ENCODE measurements around the gene PPP1R14B.

The PPP1R14B gene

DNA sequence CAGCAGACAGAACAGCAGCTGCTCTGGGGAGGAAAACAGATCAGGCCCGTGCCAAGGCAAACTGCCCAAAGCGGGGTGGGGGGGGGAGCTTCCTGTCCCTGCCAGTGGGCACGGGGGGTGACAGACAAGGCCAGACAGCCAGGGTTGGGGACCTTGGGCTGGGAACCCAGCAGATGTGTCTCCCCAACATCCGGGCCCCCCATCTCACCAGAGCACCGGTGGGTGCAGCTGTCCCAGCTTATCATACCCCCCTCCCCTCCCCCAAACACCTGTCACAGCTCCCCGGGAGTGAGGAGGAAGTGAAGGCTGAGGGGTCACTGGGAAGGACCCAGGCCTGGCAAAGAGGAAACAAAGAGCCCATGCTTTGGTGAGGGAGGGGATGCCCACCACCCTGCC lies 1.3 kb downstream of the PPP1R14B start:
- no peak for DNase-seq

DNA sequence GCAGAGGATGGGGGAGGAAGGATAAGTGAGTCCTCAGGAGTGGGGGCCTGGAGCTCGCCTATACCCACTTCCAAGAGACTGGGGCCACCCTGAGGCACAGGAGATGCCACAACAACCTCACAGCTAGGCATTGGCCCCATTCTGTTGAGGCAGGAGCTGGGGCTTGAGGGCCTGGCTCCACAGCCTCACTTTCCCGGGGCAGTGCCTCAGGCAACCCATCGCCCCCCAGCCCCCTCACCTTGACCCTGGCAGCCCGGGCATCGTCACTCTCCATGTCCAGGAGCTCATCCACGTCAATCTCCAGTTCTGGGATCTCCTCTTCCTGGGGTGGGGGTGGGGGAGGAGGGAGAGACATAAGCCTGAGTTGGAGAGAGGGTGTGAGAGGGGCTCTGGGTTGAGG lies 1.8 kb downstream of the PPP1R14B start:
- DNase-seq: no peak

- DNase-seq: no peak
Observed at GRCh38 chr11:64244107-64244506, 2.6 kb downstream of the PPP1R14B start.

- no peak for DNase-seq
Observed at GRCh38 chr11:64243236-64243854, 3.4 kb downstream of the PPP1R14B start.

DNA sequence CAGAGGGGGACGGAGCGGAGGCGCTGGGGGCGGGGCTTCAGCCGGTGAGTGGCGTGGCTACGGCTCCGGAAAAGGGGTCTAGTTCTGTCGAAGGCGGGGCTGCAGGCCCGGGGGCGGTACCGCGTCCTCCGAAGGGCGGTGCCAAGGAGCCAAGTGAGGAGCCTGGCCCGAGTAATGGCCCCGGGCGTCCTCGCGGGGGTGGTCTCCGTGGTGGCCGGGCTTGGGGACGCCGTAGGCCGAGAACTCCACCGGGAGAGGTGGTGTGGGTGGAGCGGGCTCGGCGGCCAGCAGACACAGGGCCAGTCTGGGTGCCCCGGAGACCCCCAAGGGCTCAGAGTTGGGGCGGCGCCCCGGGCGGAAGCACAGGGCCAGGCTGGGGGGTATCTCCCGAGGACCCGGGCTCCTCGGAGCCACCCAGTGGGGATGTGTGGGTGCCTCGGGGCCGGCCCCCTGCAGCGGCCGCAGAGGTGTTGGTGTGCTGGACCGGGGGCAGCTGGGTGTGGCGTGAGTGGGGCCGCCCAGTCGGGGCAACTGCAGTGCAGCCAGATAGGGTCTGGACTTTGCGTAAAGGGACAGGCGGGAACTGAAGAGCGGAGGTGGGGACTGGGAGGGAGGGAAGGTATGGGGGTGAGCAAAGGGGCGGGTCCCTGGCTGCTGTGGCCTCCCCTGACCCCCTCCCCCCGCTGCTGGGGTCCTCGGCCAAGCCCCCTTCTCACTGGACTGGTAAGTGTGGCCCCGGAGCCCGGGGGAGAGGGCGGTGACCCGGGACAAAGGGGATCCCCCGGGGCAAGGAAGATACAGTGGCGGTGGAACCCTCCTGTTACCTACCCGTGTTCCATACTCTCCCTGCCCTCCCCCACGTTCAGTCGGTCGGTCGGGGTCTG lies 5.0 kb downstream of the PPP1R14B start:
- no peak for DNase-seq

GRCh38 chr11:64241241-64241490 lies 5.6 kb downstream of the PPP1R14B start:
- peak; percentile 99 for DNase-seq

- DNase-seq: peak; percentile 97
Observed at GRCh38 chr11:64240435-64241240, 6.1 kb downstream of the PPP1R14B start, which contains the start of gene FKBP2. Gene FKBP2 (plus strand): TSS chr11:64241095. CDS start chr11:64242388, 1,293 bp downstream.

DNA sequence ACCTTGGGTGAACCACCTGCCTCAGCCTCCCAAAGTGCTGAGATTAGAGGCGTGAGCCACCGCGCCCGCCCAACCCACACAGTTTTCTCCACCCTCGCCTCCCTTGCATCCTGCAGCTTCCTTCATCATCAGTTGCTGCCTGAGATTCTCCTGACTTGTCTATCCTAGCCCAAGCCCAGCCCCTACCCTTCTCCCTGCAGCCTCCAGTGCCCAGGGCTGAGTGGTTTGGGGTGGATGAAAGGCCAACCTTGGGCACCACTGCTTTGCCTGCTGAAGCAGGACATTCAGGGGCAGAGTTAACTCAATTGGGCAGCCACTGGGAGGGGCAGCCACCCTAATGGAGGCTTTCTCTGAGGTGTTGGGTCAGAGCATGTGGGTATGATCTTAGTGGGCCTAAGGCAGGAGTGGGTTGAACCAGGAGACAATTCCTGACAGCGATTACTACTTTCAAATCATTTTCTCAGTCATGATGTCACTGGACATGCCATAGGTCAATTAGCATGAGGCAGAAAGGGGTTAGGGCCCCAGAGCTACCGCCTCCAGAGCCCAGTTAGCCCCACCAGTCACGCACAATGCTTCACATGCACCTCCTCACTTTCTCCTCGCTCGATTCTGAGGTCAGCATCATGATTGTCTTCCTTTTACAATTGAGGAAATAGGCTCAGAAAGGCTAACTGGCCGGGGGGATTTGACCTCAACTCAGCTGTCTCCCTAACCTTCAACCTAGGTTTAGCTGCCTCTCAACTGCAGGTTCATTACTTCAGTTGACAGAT lies 6.9 kb downstream of the PPP1R14B start:
- no peak for DNase-seq

DNA sequence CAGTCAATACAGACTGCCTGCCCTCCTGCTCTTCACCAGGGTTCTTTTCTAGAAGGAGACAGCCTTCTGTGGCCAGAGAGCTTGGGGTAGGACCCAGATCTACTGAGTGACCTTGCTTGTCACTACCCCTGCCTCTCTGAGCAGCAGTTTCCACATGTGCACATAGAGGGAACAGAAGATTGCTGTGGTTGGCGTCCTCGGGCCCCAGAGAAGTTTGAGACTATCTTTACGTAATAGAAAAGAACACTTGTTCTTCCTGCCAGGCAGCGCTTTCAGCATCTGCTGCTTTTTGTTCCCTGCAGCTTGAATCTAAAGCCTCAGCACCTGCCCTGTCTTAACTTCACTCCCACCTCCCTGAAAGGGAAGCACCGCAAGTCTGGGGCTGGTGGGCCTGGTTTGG lies 7.7 kb downstream of the PPP1R14B start:
- no peak for DNase-seq

- no peak for DNase-seq
Observed at GRCh38 chr11:64238076-64238475, 8.7 kb downstream of the PPP1R14B start.

- no peak for DNase-seq
Observed at GRCh38 chr11:64237484-64237951, 9.2 kb downstream of the PPP1R14B start.

GRCh38 chr11:64235437-64236161 lies 11.1 kb downstream of the PPP1R14B start:
- DNase-seq: no peak

DNA sequence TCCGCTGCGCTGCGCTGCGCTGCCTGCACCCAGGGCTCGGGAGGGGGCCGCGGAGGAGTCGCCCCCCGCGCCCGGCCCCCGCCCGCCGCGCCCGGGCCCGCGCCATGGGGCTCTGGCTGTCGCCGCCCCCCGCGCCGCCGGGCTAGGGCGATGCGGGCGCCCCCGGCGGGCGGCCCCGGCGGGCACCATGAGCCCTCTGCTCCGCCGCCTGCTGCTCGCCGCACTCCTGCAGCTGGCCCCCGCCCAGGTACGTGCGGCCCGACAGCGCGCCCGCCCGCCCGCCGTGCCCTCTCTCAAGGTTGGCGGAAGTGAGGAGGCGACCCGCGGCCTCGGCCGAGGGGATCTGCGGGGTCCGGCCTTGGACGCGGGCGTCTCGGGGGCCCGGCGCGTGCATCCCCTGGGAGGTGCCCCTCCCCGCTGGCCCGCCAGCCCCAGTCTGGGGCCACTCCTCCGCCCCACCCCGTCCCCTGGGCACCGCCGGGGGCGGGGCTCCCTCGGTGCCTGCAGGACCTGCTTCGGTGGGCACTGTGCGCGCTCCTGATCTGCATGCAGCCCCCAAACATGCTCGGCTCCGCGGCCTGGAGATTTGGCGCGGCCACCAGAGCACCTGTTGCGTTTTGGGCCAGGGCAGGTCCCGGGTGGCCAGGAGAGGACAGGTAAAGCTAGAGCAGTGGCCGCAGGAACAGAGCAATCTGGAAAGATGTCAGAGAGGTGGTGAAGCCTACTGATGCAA lies 11.9 kb downstream of the PPP1R14B start:
- no peak for DNase-seq

DNA sequence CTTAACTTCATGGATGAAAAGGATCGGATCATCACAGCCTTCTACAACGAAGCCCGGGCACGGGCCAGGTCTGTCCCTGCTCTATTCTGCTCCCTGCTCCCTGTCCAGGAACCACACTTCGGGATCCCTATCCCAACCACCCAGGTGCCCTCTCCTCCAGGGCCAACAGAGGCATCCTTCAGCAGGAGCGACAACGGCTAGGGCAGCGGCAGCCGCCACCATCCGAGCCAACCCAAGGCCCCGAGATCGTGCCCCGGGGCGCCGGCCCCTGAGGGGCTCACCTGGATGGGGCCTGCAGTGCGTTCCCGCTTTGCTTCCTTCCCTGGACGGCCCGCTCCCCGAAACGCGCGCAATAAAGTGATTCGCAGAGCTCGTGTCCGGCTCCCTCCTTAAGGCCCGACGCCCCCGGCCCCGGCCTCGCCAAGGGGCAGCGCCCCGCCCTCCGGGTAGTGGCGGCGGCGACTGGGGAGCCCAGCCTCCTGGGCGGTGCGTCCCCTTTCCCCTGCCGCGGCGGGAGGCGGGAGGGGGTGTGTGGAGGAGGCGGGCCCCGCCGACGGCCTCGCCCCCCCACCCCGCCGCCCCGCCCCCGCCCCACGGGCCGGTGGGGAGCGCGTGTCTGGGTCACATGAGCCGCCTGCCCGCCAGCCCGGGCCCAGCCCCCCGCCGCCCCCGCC lies 12.7 kb downstream of the PPP1R14B start, which contains the start of gene VEGFB:
Gene VEGFB (plus strand): TSS at position 672 of the 674 bp plus-strand sequence. CDS start 250 bp downstream, outside the sequence.
- peak; percentile 65 for DNase-seq

GRCh38 chr11:64232967-64233315 lies 13.8 kb downstream of the PPP1R14B start:
- no peak for DNase-seq

- no peak for DNase-seq
Observed at GRCh38 chr11:64232182-64232966, 14.4 kb downstream of the PPP1R14B start.

DNA sequence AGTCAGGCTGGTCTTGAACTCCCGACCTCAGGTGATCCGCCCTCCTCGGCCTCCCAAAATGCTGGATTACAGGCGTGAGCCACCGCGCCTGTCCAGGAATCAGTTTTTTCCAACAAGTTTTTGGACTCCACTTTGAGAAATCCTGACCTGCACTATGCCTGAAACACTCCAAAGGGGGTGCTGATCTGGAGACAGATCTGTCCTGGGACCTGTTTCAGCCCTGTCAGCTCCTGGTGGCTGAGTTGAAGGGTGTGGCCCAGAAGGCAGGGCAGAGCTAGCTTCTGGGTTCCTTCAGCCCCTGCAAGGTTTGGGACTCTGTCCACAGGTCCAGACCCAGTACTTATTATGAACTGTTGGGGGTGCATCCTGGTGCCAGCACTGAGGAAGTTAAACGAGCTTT lies 15.2 kb downstream of the PPP1R14B start:
- no peak for DNase-seq

DNA sequence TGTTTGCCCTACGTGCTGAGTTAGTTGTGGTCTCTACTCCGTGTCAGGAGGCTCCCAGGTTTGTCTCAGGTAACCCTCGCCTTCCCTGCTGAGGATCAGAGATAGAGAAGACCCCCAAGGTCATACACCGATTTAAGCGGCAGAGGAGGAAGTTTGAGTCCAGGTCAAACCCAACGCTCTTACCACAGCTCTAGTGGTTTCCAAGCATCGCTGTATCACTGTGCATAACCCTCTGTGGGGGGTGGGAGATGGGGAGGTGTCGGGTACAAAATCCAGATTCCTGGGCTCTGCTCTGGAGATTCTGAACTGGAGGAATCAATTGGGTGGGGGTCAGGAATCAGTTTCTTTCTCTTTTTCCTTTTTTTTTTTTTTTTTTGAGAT lies 15.8 kb downstream of the PPP1R14B start:
- DNase-seq: no peak

GRCh38 chr11:64230171-64230984 lies 16.4 kb downstream of the PPP1R14B start, which contains the start of gene DNAJC4:
Gene DNAJC4 (plus strand): TSS chr11:64230548. CDS start chr11:64230855, 307 bp downstream.
- peak; percentile 87 for DNase-seq
